Measurements from ENCODE around the gene REST.
"Not testable (repeated sequence)": the region's sequence is repeated elsewhere in the genome, so short reads cannot be mapped to it uniquely, and the experiment has no call there.

Gene REST

GRCh38 chr4:56874166-56874565, 33.5 kb upstream of the REST start:
- Histone ChIP-seq H3K27ac (no peak overlapping the region; the same call in 1 of the 2 replicates), H3K4me3 (no peak overlapping the region), H3K36me3 (ENCODE audit: insufficient read depth, low read length) (no peaks in the 10 kb centered on the region), H3K9ac (ENCODE audit: insufficient read length) (no peak overlapping the region), H3K9me3 (ENCODE audit: low read depth, low read length) (no peaks in the 10 kb centered on the region)
- no peak for DNase-seq (ENCODE audit: low read depth, low spot score)
- TF ChIP-seq FOXP2 (optimal IDR thresholded peaks at IDR 0.05; ENCODE audit: control extremely low read depth, extremely low read length, insufficient read depth) (no peak), EZH2 (IDR thresholded peaks at IDR 0.05) (no peak), POLR2AphosphoS5 (IDR thresholded peaks at IDR 0.05; ENCODE audit: borderline replicate concordance, low read depth, low read length) (no peak)

GRCh38 chr4:56874923-56875322, 32.8 kb upstream of the REST start:
- Histone ChIP-seq H3K36me3 (ENCODE audit: insufficient read depth, low read length) (no peaks in the 10 kb centered on the region), H3K27ac (peak overlapping the region; percentile 73), H3K9ac (ENCODE audit: insufficient read length) (peak overlapping the region; percentile 50), H3K9me3 (ENCODE audit: low read depth, low read length) (no peaks in the 10 kb centered on the region), H3K4me3 (peak overlapping the region; percentile 57)
- TF ChIP-seq EZH2 (IDR thresholded peaks at IDR 0.05), result no peak
- no peak for TF ChIP-seq FOXP2 (optimal IDR thresholded peaks at IDR 0.05; ENCODE audit: control extremely low read depth, extremely low read length, insufficient read depth)
- TF ChIP-seq POLR2AphosphoS5 (IDR thresholded peaks at IDR 0.05; ENCODE audit: borderline replicate concordance, low read depth, low read length), result no peak
- peak; percentile 39 for DNase-seq (ENCODE audit: low read depth, low spot score)

- no peaks in the 10 kb centered on the region for H3K36me3 ChIP-seq (ENCODE audit: insufficient read depth, low read length)
- H3K9ac ChIP-seq (ENCODE audit: insufficient read length), result no peak overlapping the region
- H3K27ac ChIP-seq, result no peak overlapping the region
- H3K9me3 ChIP-seq (ENCODE audit: low read depth, low read length), result no peaks in the 10 kb centered on the region
- TF ChIP-seq POLR2AphosphoS5 (IDR thresholded peaks at IDR 0.05; ENCODE audit: borderline replicate concordance, low read depth, low read length) (no peak), EZH2 (IDR thresholded peaks at IDR 0.05) (no peak), FOXP2 (optimal IDR thresholded peaks at IDR 0.05; ENCODE audit: control extremely low read depth, extremely low read length, insufficient read depth) (no peak)
- no peak overlapping the region for H3K4me3 ChIP-seq
- no peak for DNase-seq (ENCODE audit: low read depth, low spot score)
Measured at GRCh38 chr4:56876264-56876663, 31.4 kb upstream of the REST start.

- TF ChIP-seq POLR2AphosphoS5 (IDR thresholded peaks at IDR 0.05; ENCODE audit: borderline replicate concordance, low read depth, low read length) (no peak), EZH2 (IDR thresholded peaks at IDR 0.05) (no peak), FOXP2 (optimal IDR thresholded peaks at IDR 0.05; ENCODE audit: control extremely low read depth, extremely low read length, insufficient read depth) (no peak)
- no peaks in the 10 kb centered on the region for H3K9me3 ChIP-seq (ENCODE audit: low read depth, low read length)
- H3K9ac ChIP-seq (ENCODE audit: insufficient read length), result no peak overlapping the region
- H3K27ac ChIP-seq, result no peak overlapping the region
- no peaks in the 10 kb centered on the region for H3K36me3 ChIP-seq (ENCODE audit: insufficient read depth, low read length)
- DNase-seq (ENCODE audit: low read depth, low spot score), result no peak
- H3K4me3 ChIP-seq, result no peak overlapping the region
Measured at GRCh38 chr4:56879996-56880395, 27.7 kb upstream of the REST start.

GRCh38 chr4:56880572-56880971, 27.1 kb upstream of the REST start:
- no peaks in the 10 kb centered on the region for H3K36me3 ChIP-seq (ENCODE audit: insufficient read depth, low read length)
- no peak overlapping the region for H3K9ac ChIP-seq (ENCODE audit: insufficient read length)
- H3K27ac ChIP-seq, result no peak overlapping the region
- TF ChIP-seq EZH2 (IDR thresholded peaks at IDR 0.05) (no peak), POLR2AphosphoS5 (IDR thresholded peaks at IDR 0.05; ENCODE audit: borderline replicate concordance, low read depth, low read length) (no peak), FOXP2 (optimal IDR thresholded peaks at IDR 0.05; ENCODE audit: control extremely low read depth, extremely low read length, insufficient read depth) (no peak)
- H3K9me3 ChIP-seq (ENCODE audit: low read depth, low read length), result no peaks in the 10 kb centered on the region
- H3K4me3 ChIP-seq, result no peak overlapping the region
- no peak for DNase-seq (ENCODE audit: low read depth, low spot score)

- not testable (repeated sequence) for H3K36me3 ChIP-seq (ENCODE audit: insufficient read depth, low read length); H3K4me3 ChIP-seq; H3K9me3 ChIP-seq (ENCODE audit: low read depth, low read length); DNase-seq (ENCODE audit: low read depth, low spot score); H3K27ac ChIP-seq; H3K9ac ChIP-seq (ENCODE audit: insufficient read length)
Measured at GRCh38 chr4:56884511-56884910, 23.2 kb upstream of the REST start.

- TF ChIP-seq FOXP2 (optimal IDR thresholded peaks at IDR 0.05; ENCODE audit: control extremely low read depth, extremely low read length, insufficient read depth) (no peak), POLR2AphosphoS5 (IDR thresholded peaks at IDR 0.05; ENCODE audit: borderline replicate concordance, low read depth, low read length) (no peak), EZH2 (IDR thresholded peaks at IDR 0.05) (no peak)
- Histone ChIP-seq H3K9me3 (ENCODE audit: low read depth, low read length) (no peaks in the 10 kb centered on the region), H3K9ac (ENCODE audit: insufficient read length) (no peak overlapping the region), H3K27ac (no peak overlapping the region), H3K36me3 (ENCODE audit: insufficient read depth, low read length) (no peaks in the 10 kb centered on the region), H3K4me3 (no peak overlapping the region)
- DNase-seq (ENCODE audit: low read depth, low spot score), result no peak
Measured at GRCh38 chr4:56892691-56893090, 15.0 kb upstream of the REST start.

- not testable (repeated sequence) for H3K9me3 ChIP-seq (ENCODE audit: low read depth, low read length); H3K36me3 ChIP-seq (ENCODE audit: insufficient read depth, low read length); H3K9ac ChIP-seq (ENCODE audit: insufficient read length); DNase-seq (ENCODE audit: low read depth, low spot score); H3K4me3 ChIP-seq; H3K27ac ChIP-seq
Measured at GRCh38 chr4:56897842-56898241, 9.9 kb upstream of the REST start.

GRCh38 chr4:56900186-56900585, 7.5 kb upstream of the REST start:
- H3K9me3 ChIP-seq (ENCODE audit: low read depth, low read length); H3K27ac ChIP-seq; DNase-seq (ENCODE audit: low read depth, low spot score); H3K9ac ChIP-seq (ENCODE audit: insufficient read length); H3K4me3 ChIP-seq; H3K36me3 ChIP-seq (ENCODE audit: insufficient read depth, low read length): not testable (repeated sequence)

GRCh38 chr4:56902703-56903102, 5.0 kb upstream of the REST start:
- no peak for DNase-seq (ENCODE audit: low read depth, low spot score)
- Histone ChIP-seq H3K9ac (ENCODE audit: insufficient read length) (no peak overlapping the region), H3K27ac (no peak overlapping the region), H3K36me3 (ENCODE audit: insufficient read depth, low read length) (no peaks in the 10 kb centered on the region), H3K4me3 (no peak overlapping the region), H3K9me3 (ENCODE audit: low read depth, low read length) (no peaks in the 10 kb centered on the region)
- no peak for TF ChIP-seq POLR2AphosphoS5 (IDR thresholded peaks at IDR 0.05; ENCODE audit: borderline replicate concordance, low read depth, low read length)
- TF ChIP-seq FOXP2 (optimal IDR thresholded peaks at IDR 0.05; ENCODE audit: control extremely low read depth, extremely low read length, insufficient read depth), result no peak
- TF ChIP-seq EZH2 (IDR thresholded peaks at IDR 0.05), result no peak
